RWPE2 (cell line): ENCODE data around the gene TAF13.

Experiments used
- ATAC-seq: fragments of 200-7000 bp; cut with Tn5 transposase; 3 replicates; pipeline ENCODE4 v1.9.1; 2021; ENCODE audit warnings: low read depth
- DNase-seq: peaks from one replicate; pipeline ENCODE4 v3.0.0-alpha.2; 2020; ENCODE audit warnings: low spot score
- H3K27ac ChIP-seq: fragments of 450-650 bp; 2 replicates; pipeline ENCODE4 v1.5.1; 2017; ENCODE audit warnings: mild to moderate bottlenecking; ENCODE audit not compliant: poor library complexity, severe bottlenecking
- H3K27me3 ChIP-seq: fragments of 250-450 bp; sonication (Bioruptor Pico); 2 replicates; pipeline ENCODE4 v1.5.1; 2021; ENCODE audit warnings: mild to moderate bottlenecking, moderate library complexity; ENCODE audit not compliant: insufficient read depth, poor library complexity, severe bottlenecking
- H3K36me3 ChIP-seq: fragments of 250-450 bp; sonication (Bioruptor Pico); 2 replicates; pipeline ENCODE4 v1.5.1; 2020; ENCODE audit warnings: low read depth, mild to moderate bottlenecking, moderate library complexity
- H3K4me1 ChIP-seq: fragments of 250-450 bp; sonication (Bioruptor Pico); 2 replicates; pipeline ENCODE4 v1.5.1; 2021; ENCODE audit warnings: mild to moderate bottlenecking, moderate library complexity; ENCODE audit not compliant: insufficient read depth, poor library complexity, severe bottlenecking
- H3K4me3 ChIP-seq: fragments of 250-450 bp; sonication (Bioruptor Pico); 2 replicates; pipeline ENCODE4 v1.5.1; 2021; ENCODE audit warnings: mild to moderate bottlenecking, moderate library complexity; ENCODE audit not compliant: severe bottlenecking
- H3K9me3 ChIP-seq: fragments of 250-450 bp; sonication (Bioruptor Pico); 2 replicates; pipeline ENCODE4 v1.5.1; 2021; ENCODE audit warnings: mild to moderate bottlenecking, moderate library complexity; ENCODE audit not compliant: severe bottlenecking
- TF ChIP-seq, protein P1 (sequence below): fragments of 450-650 bp; IDR thresholded peaks from one replicate; pipeline ENCODE4 v1.5.1; 2017; ENCODE audit warnings: mild to moderate bottlenecking, moderate library complexity; ENCODE audit not compliant: poor library complexity, severe bottlenecking

Gene TAF13

DNA sequence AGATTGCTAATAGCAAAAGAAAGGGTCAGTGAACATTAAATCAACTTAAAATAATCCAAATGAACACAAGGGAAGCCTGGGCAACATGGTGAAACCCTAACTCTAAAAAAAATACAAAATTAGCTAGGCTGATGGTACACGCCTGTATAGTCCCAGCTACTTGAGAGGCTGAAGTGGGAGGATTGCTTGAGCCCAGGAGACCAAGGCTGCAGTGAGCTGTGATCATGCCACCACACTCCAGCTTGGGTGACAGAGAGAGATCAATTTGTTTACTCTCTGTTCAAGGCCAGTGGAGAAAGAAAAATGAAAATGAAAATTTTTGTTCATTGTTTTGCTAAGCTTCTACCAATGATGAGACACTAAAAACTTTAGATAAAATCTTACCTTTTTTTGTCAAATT lies 58.7 kb downstream of the TAF13 start:
- no peaks in the 10 kb centered on the region for H3K27me3 ChIP-seq
- peaks cover 26% of the 10 kb centered on the region for H3K36me3 ChIP-seq
- no peaks in the 10 kb centered on the region for H3K9me3 ChIP-seq
- DNase-seq (no peak), ATAC-seq (no peak)
- TF ChIP-seq, protein P1, sequence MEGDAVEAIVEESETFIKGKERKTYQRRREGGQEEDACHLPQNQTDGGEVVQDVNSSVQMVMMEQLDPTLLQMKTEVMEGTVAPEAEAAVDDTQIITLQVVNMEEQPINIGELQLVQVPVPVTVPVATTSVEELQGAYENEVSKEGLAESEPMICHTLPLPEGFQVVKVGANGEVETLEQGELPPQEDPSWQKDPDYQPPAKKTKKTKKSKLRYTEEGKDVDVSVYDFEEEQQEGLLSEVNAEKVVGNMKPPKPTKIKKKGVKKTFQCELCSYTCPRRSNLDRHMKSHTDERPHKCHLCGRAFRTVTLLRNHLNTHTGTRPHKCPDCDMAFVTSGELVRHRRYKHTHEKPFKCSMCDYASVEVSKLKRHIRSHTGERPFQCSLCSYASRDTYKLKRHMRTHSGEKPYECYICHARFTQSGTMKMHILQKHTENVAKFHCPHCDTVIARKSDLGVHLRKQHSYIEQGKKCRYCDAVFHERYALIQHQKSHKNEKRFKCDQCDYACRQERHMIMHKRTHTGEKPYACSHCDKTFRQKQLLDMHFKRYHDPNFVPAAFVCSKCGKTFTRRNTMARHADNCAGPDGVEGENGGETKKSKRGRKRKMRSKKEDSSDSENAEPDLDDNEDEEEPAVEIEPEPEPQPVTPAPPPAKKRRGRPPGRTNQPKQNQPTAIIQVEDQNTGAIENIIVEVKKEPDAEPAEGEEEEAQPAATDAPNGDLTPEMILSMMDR, result no peak
- no peaks in the 10 kb centered on the region for H3K4me1 ChIP-seq
- no peak overlapping the region for H3K4me3 ChIP-seq
- H3K27ac ChIP-seq, result no peak overlapping the region
